Testis (tissue), 2 donors: Measurements from ENCODE around the gene SMIM29.

Experiments
- CTCF ChIP-seq, 3 experiments: fragments of 450-650 bp in 2 of 3; fragments of 200-600 bp in 1 of 3; sonication (generic) in 1 of 3; IDR thresholded peaks; one replicate each; pipeline ENCODE4 v1.5.1; 2016 to 2019; ENCODE audit warnings: antibody characterized with exemption in 3 of 3, mild to moderate bottlenecking in 2 of 3, moderate library complexity in 1 of 3
- POLR2A ChIP-seq: fragments of 450-650 bp; IDR thresholded peaks from one replicate; pipeline ENCODE4 v1.6.1; 2017; ENCODE audit warnings: antibody characterized with exemption, mild to moderate bottlenecking, moderate library complexity

- TF ChIP-seq CTCF (IDR thresholded peaks at IDR 0.05) = no peak
- no peak for TF ChIP-seq POLR2A
These were observed 27.4 kb upstream of the SMIM29 start for GRCh38 chr6:34276191-34276590.
